ENCODE data around the gene GLRA3. TPM values are rescaled to one million over a fixed set of nuclear protein-coding genes. Genes with fewer than 3 reads are reported as not detected.
"Not testable (repeated sequence)": the region's sequence is repeated elsewhere in the genome, so short reads cannot be mapped to it uniquely, and the experiment has no call there.

Gene GLRA3
- not detected in 2 replicates for total RNA-seq
- long read RNA-seq: 0 reads

- Mint-ChIP-seq H3K27ac (ENCODE audit: unreplicated experiment) (no peak within 1 kb of the TSS), H3K9me3 (ENCODE audit: unreplicated experiment) (no peaks in the 10 kb centered on the region), H3K36me3 (ENCODE audit: unreplicated experiment) (no peaks in the 10 kb centered on the region), H3K4me1 (ENCODE audit: unreplicated experiment) (peaks cover 12% of the 10 kb centered on the region), H3K4me3 (ENCODE audit: unreplicated experiment) (peak within 1 kb of the TSS; percentile 76), H3K27me3 (ENCODE audit: unreplicated experiment) (peaks cover 38% of the 10 kb centered on the region)
- DNase-seq (ENCODE audit: extremely low spot score, unreplicated experiment): peak; percentile 85
- no peak for TF ChIP-seq CTCF (IDR thresholded peaks at IDR 0.05)
Observed at GRCh38 chr4:174828845-174829701, at the start of gene GLRA3. TSS of gene GLRA3 (minus strand) at chr4:174829247. CDS start at chr4:174828811, 436 bp downstream.

GRCh38 chr4:174874898-174875297 lies 45.9 kb upstream of the GLRA3 start:
- H3K36me3 Mint-ChIP-seq (ENCODE audit: unreplicated experiment): no peaks in the 10 kb centered on the region
- no peak overlapping the region for H3K4me3 Mint-ChIP-seq (ENCODE audit: unreplicated experiment)
- no peaks in the 10 kb centered on the region for H3K9me3 Mint-ChIP-seq (ENCODE audit: unreplicated experiment)
- H3K27me3 Mint-ChIP-seq (ENCODE audit: unreplicated experiment): peaks cover 4% of the 10 kb centered on the region
- H3K27ac Mint-ChIP-seq (ENCODE audit: unreplicated experiment): no peak overlapping the region
- H3K4me1 Mint-ChIP-seq (ENCODE audit: unreplicated experiment): peaks cover 3% of the 10 kb centered on the region
- no peak for TF ChIP-seq CTCF (IDR thresholded peaks at IDR 0.05)
- DNase-seq (ENCODE audit: extremely low spot score, unreplicated experiment): no peak

GRCh38 chr4:174873931-174874330 lies 44.9 kb upstream of the GLRA3 start:
- H3K36me3 Mint-ChIP-seq (ENCODE audit: unreplicated experiment): no peaks in the 10 kb centered on the region
- no peaks in the 10 kb centered on the region for H3K27me3 Mint-ChIP-seq (ENCODE audit: unreplicated experiment)
- peaks cover 3% of the 10 kb centered on the region for H3K4me1 Mint-ChIP-seq (ENCODE audit: unreplicated experiment)
- no peaks in the 10 kb centered on the region for H3K9me3 Mint-ChIP-seq (ENCODE audit: unreplicated experiment)
- no peak overlapping the region for H3K27ac Mint-ChIP-seq (ENCODE audit: unreplicated experiment)
- no peak for DNase-seq (ENCODE audit: extremely low spot score, unreplicated experiment)
- TF ChIP-seq CTCF (IDR thresholded peaks at IDR 0.05): peak; percentile 56
- no peak overlapping the region for H3K4me3 Mint-ChIP-seq (ENCODE audit: unreplicated experiment)

GRCh38 chr4:174873146-174873545 lies 44.1 kb upstream of the GLRA3 start:
- H3K36me3 Mint-ChIP-seq (ENCODE audit: unreplicated experiment); H3K9me3 Mint-ChIP-seq (ENCODE audit: unreplicated experiment); H3K27me3 Mint-ChIP-seq (ENCODE audit: unreplicated experiment); H3K27ac Mint-ChIP-seq (ENCODE audit: unreplicated experiment); H3K4me3 Mint-ChIP-seq (ENCODE audit: unreplicated experiment); H3K4me1 Mint-ChIP-seq (ENCODE audit: unreplicated experiment); DNase-seq (ENCODE audit: extremely low spot score, unreplicated experiment): not testable (repeated sequence)

- TF ChIP-seq CTCF (IDR thresholded peaks at IDR 0.05): no peak
- no peak for DNase-seq (ENCODE audit: extremely low spot score, unreplicated experiment)
- no peak overlapping the region for H3K27ac Mint-ChIP-seq (ENCODE audit: unreplicated experiment)
- no peak overlapping the region for H3K4me3 Mint-ChIP-seq (ENCODE audit: unreplicated experiment)
- no peaks in the 10 kb centered on the region for H3K36me3 Mint-ChIP-seq (ENCODE audit: unreplicated experiment)
- H3K4me1 Mint-ChIP-seq (ENCODE audit: unreplicated experiment): peaks cover 3% of the 10 kb centered on the region
- H3K9me3 Mint-ChIP-seq (ENCODE audit: unreplicated experiment): peaks cover 9% of the 10 kb centered on the region
- H3K27me3 Mint-ChIP-seq (ENCODE audit: unreplicated experiment): peaks cover 4% of the 10 kb centered on the region
Observed at GRCh38 chr4:174871407-174871806, 42.4 kb upstream of the GLRA3 start.

Measured in osteocyte (in vitro differentiated cells).